Brain microvascular endothelial cell (primary cell): ENCODE measurements around the gene TM4SF18.

Experiments
- DNase-seq: peaks from one replicate; pipeline ENCODE4 v3.0.0-alpha.2; 2020
- H3K27ac ChIP-seq: fragments of 250-450 bp; sonication (Bioruptor Pico); 2 replicates; pipeline ENCODE4 v1.5.1; 2020; ENCODE audit warnings: mild to moderate bottlenecking, moderate library complexity
- H3K27me3 ChIP-seq: fragments of 250-450 bp; sonication (Bioruptor Pico); replicated peaks from 2 replicates; pipeline ENCODE4 v1.5.1; 2020; ENCODE audit warnings: mild to moderate bottlenecking
- H3K36me3 ChIP-seq: fragments of 250-450 bp; sonication (Bioruptor Pico); replicated peaks from 2 replicates; pipeline ENCODE4 v1.5.1; 2020; ENCODE audit warnings: mild to moderate bottlenecking
- H3K4me3 ChIP-seq: 2 replicates; pipeline ENCODE4 v1.5.1; 2011; ENCODE audit warnings: low read depth, mild to moderate bottlenecking, control low read depth, low read length, moderate library complexity
- CTCF ChIP-seq: IDR thresholded peaks from 2 replicates; pipeline ENCODE4 v1.5.1; 2011; ENCODE audit warnings: low read depth, mild to moderate bottlenecking, moderate library complexity, low read length, control low read depth, inconsistent platforms; ENCODE audit errors: missing control alignments
- in situ Hi-C: cut with HindIII; loops from 2 replicates; pipeline ENCODE4 v1.10.0; 2017; ENCODE audit warnings: low sequenced_read_pairs, low pct_ligation_motif_present

The TM4SF18 gene

GRCh38 chr3:149378478-149379309 lies 45.3 kb upstream of the TM4SF18 start:
- DNase-seq = no peak
- H3K27ac ChIP-seq = no peak overlapping the region
- in situ Hi-C loops = no loop called here
- H3K4me3 ChIP-seq = no peak overlapping the region
- no peaks in the 10 kb centered on the region for H3K27me3 ChIP-seq
- no peak for TF ChIP-seq CTCF
- peaks cover 14% of the 10 kb centered on the region for H3K36me3 ChIP-seq

GRCh38 chr3:149377408-149378364 lies 44.2 kb upstream of the TM4SF18 start, which contains the start of gene TM4SF1:
Gene TM4SF1 (minus strand): TSS chr3:149377649. CDS start chr3:149377547, 102 bp downstream.
- in situ Hi-C loops = no loop called here
- H3K27me3 ChIP-seq = no peaks in the 10 kb centered on the region
- peak within 1 kb of the TSS; percentile 77 for H3K4me3 ChIP-seq
- DNase-seq = peak; percentile 97
- peak within 1 kb of the TSS; percentile 86 for H3K27ac ChIP-seq
- H3K36me3 ChIP-seq = peaks cover 23% of the 10 kb centered on the region
- peak; percentile 28 for TF ChIP-seq CTCF

- Histone ChIP-seq H3K4me3 (peak overlapping the region; percentile 77), H3K36me3 (peaks cover 26% of the 10 kb centered on the region), H3K27me3 (no peaks in the 10 kb centered on the region), H3K27ac (peak overlapping the region; percentile 86)
- in situ Hi-C loops = no loop called here
- no peak for TF ChIP-seq CTCF
- no peak for DNase-seq
Measured at GRCh38 chr3:149376718-149377407, 43.4 kb upstream of the TM4SF18 start.

- in situ Hi-C loops = no loop called here
- H3K36me3 ChIP-seq = peaks cover 34% of the 10 kb centered on the region
- H3K27me3 ChIP-seq = no peaks in the 10 kb centered on the region
- no peak for TF ChIP-seq CTCF
- DNase-seq = peak; percentile 45
- H3K27ac ChIP-seq = peak overlapping the region; percentile 86
- peak overlapping the region; percentile 77 for H3K4me3 ChIP-seq
Measured at GRCh38 chr3:149375501-149376196, 42.2 kb upstream of the TM4SF18 start.
